ACC112 (cell line): Measurements from ENCODE around the gene MPV17L2.

Source experiments
- H2AFZ ChIP-seq: fragments of 200-600 bp; sonication (generic); one replicate; pipeline ENCODE4 v1.6.0; 2017; ENCODE audit warnings: antibody characterized with exemption, low read length; ENCODE audit not compliant: unreplicated experiment
- H3K27ac ChIP-seq: fragments of 200-600 bp; sonication (generic); 2 replicates; pipeline ENCODE4 v1.5.1; 2014; ENCODE audit warnings: low read depth, mild to moderate bottlenecking, antibody characterized with exemption, low read length, moderate library complexity
- H3K27me3 ChIP-seq: fragments of 200-600 bp; sonication (generic); 2 replicates; pipeline ENCODE4 v1.6.1; 2014; ENCODE audit warnings: mild to moderate bottlenecking, antibody characterized with exemption, low read length, moderate library complexity, mixed read lengths; ENCODE audit not compliant: insufficient read depth
- H3K36me3 ChIP-seq: fragments of 200-600 bp; sonication (generic); 2 replicates; pipeline ENCODE4 v1.6.1; 2016; ENCODE audit warnings: mild to moderate bottlenecking, antibody characterized with exemption, low read length, moderate library complexity, mixed read lengths; ENCODE audit not compliant: insufficient read depth
- H3K4me1 ChIP-seq: fragments of 200-600 bp; sonication (generic); one replicate; pipeline ENCODE4 v1.6.1; 2016; ENCODE audit warnings: low read length, mixed read lengths; ENCODE audit not compliant: insufficient read depth, unreplicated experiment, control insufficient read depth
- H3K4me3 ChIP-seq: fragments of 200-600 bp; sonication (generic); 2 replicates; pipeline ENCODE4 v1.5.1; 2014; ENCODE audit warnings: mild to moderate bottlenecking, low read depth, low read length
- H3K79me2 ChIP-seq: fragments of 200-600 bp; sonication (generic); one replicate; pipeline ENCODE4 v1.6.0; 2016; ENCODE audit warnings: low read length; ENCODE audit not compliant: control insufficient read depth, unreplicated experiment, insufficient read depth

The MPV17L2 gene

DNA sequence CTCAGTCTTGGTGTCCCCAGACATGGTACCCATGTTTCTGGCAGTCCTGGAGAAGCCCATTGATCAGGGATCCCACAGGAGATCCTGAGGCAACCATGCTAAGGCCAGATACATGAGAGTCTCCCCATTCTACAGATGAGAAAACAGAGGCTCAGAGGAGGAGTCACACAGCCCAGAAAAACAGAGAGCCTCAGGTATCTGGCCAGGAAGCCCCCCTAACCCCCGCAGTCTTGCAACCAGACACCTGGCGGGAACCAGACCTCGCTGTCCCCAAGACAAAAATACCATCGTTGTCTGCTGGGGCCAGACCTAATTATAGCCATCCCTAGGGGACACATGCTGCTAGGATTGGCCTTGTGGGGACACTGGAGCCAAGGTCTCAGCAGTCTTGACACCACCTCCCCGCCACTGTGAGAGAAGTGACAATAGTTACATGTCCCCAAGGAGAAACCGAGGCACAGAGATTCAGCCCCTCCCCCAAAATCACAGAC, 34.8 kb downstream of the MPV17L2 start:
- no peaks in the 10 kb centered on the region for H3K79me2 ChIP-seq
- no peak overlapping the region for H3K4me3 ChIP-seq
- H3K4me1 ChIP-seq = peaks cover 6% of the 10 kb centered on the region
- H3K27ac ChIP-seq = no peak overlapping the region
- peaks cover 9% of the 10 kb centered on the region; the same call in 1 of the 2 replicates for H3K27me3 ChIP-seq
- H2AFZ ChIP-seq = no peak overlapping the region
- H3K36me3 ChIP-seq = no peaks in the 10 kb centered on the region

DNA sequence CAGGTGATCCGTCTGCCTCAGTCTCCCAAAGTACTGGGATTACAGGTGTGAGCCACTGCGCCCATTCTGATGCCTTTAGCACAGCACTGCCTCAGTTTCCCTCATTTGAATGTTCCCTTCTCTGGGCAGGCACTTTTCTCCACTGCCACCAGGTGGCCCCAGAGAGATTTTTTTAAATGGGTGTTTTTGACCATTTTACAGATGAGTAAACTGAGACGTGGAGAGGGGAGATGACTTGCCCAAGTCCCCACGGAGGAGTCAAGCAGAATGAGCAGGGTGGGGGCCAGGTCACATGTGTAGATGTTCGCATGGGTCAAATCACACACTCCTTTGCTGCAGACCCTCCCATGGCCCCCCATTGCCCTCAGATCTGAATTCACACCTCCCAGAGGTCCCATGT, 36.5 kb downstream of the MPV17L2 start:
- Histone ChIP-seq H2AFZ (no peak overlapping the region), H3K4me3 (no peak overlapping the region), H3K79me2 (no peaks in the 10 kb centered on the region), H3K36me3 (no peaks in the 10 kb centered on the region), H3K4me1 (peaks cover 6% of the 10 kb centered on the region), H3K27ac (no peak overlapping the region), H3K27me3 (peaks cover 17% of the 10 kb centered on the region; the same call in 1 of the 2 replicates)

DNA sequence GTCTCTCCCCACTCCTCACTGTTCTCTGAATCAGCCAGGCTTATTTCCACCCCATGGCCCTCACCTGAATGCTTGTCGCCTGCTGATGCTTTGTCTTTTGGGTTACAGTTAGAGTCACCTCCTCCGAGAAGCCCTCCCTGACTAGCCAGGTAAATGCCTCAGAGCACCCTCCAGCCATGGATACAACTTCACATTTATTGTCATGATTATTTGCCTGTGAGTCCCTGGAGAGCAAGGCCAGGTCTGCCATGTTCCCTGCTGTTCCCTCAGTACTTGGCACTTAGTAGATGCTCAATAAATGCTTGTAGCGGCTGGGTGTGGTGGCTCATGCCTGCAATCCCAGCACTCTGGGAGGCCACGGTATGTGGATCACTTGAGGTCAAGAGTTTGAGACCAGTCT, 36.9 kb downstream of the MPV17L2 start:
- Histone ChIP-seq H3K27me3 (peaks cover 17% of the 10 kb centered on the region; the same call in 1 of the 2 replicates), H3K27ac (no peak overlapping the region), H3K4me1 (peaks cover 6% of the 10 kb centered on the region), H2AFZ (no peak overlapping the region), H3K4me3 (no peak overlapping the region), H3K79me2 (no peaks in the 10 kb centered on the region), H3K36me3 (no peaks in the 10 kb centered on the region)

DNA sequence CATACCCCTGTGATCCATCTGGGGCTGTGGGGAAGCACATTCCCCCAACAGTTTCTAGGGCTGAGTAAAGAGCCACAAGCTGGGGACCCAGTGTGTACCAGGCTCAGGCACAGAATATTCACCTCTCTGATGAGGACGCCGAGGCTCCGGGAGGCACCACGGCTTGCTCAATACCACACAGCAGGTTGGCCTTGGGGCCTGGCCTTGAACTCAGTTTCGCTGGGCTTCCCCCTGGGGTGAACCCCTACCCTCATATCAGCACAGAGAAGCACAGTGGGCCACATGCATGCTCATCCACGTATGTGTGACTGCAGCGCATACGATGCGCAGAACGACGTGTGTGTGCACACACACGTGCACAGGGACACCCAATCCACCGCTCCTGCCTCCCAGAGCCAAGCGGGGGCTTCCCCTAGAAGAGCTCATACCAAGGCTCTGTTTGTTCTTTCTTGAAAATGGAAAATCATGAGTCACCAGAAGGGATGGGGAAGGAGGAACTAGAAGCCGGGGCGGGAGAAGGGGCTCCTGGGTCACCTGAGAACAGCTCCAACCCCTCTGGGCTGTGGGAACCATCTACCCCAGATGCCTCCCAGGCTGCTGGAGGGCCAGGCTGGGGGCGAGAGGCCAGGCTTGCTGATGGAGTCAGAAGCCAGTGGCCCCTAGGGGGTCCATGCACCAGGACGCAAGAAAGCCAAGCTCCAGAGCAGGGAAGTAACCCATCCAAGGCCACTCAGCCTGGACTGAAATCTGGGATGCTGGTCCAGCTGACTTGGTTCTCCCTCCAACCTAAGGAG, 38.1 kb downstream of the MPV17L2 start:
- no peaks in the 10 kb centered on the region for H3K79me2 ChIP-seq
- no peak overlapping the region for H2AFZ ChIP-seq
- no peaks in the 10 kb centered on the region for H3K36me3 ChIP-seq
- peaks cover 12% of the 10 kb centered on the region; the same call in 1 of the 2 replicates for H3K27me3 ChIP-seq
- H3K4me1 ChIP-seq = peaks cover 6% of the 10 kb centered on the region
- no peak overlapping the region for H3K4me3 ChIP-seq
- peak overlapping the region; percentile 48; the same call in 1 of the 2 replicates for H3K27ac ChIP-seq

DNA sequence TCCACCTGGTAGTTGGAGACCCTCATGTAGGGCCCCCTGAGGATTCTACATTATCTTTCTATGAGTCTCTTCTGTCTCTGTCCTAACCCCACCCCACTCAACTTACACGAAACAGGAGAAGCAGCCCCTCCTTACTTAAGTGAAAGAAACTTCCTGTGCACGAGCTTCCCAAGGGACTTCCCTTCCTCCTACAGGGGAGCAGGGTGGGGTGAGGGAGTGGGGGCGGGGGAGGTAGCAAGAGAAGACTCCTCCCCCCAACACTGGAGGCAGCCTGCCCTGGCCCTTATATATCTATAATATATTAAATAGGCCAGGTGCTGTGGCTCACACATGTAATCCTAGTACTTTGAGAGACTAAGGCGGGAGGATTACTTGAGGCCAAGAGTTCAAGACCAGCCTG, 38.8 kb downstream of the MPV17L2 start:
- no peak overlapping the region for H2AFZ ChIP-seq
- H3K4me3 ChIP-seq = no peak overlapping the region
- H3K27me3 ChIP-seq = peaks cover 12% of the 10 kb centered on the region; the same call in 1 of the 2 replicates
- no peaks in the 10 kb centered on the region for H3K36me3 ChIP-seq
- H3K4me1 ChIP-seq = peaks cover 6% of the 10 kb centered on the region
- no peaks in the 10 kb centered on the region for H3K79me2 ChIP-seq
- H3K27ac ChIP-seq = peak overlapping the region; percentile 48; the same call in 1 of the 2 replicates

DNA sequence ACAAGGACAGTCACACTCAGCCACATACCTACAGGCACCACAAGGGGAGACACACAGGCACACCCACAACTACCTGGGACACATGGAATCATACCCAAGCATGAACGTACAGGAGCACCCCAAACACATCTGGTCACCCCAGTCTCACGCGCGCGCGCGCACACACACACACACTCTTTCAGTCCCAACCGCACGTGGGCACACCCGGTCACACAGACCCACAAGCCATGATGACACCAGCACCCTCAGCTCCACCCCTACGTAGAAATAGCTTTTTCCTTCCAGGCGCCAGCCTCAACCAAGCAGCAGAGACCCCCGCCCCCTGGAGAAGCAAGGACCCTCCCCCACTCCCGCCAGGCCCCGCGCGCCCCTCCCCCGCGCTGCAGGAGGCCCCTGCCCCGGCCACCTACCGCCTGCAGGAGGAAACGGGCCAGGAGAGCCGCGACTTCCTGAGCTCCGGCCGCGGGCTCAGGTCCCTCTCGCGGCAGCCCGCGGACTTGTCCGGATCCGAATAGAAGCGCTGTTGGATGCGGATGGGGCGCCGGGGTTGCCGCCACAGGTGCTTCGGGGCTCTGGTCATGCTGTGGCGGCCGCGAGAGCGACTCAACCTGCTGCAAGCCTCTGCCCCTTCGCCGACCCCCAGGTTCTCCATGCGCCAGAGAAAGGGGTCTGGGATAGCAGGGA, 39.7 kb downstream of the MPV17L2 start:
- H2AFZ ChIP-seq = no peak overlapping the region
- H3K36me3 ChIP-seq = no peaks in the 10 kb centered on the region
- H3K27me3 ChIP-seq = peaks cover 12% of the 10 kb centered on the region; the same call in 1 of the 2 replicates
- no peak overlapping the region for H3K27ac ChIP-seq
- no peaks in the 10 kb centered on the region for H3K79me2 ChIP-seq
- H3K4me1 ChIP-seq = peaks cover 6% of the 10 kb centered on the region
- H3K4me3 ChIP-seq = no peak overlapping the region

DNA sequence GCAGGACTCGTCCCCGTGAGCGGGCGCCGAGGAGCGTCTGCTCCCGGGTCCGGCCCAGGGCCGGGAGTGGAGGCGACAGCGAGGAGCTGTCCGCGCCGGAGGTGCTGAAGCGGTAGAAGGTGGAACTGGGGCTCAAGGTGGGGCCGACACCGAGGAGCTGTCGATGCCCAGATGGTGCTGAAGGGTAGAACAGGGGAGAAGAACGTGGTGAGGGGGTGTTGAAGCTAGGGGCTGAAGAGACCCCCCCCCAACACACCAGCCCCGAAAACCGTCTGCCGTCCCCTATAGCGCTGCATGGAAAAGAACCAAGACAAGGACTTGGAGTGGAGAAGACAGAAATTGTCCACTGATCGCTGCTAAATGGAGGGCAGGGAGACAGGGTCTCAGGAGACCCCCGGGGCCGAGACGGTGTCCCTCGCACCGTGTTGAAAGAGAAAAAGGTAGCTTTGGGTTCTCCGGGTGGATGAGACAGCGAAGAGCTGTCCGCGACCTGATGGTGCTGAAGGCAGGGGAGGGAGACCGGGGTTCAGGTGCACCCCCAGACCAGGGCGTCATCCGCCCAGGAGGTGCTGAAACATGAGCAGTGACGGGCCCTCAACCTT, 40.3 kb downstream of the MPV17L2 start:
- no peak overlapping the region for H3K4me3 ChIP-seq
- H3K36me3 ChIP-seq = no peaks in the 10 kb centered on the region
- no peaks in the 10 kb centered on the region for H3K79me2 ChIP-seq
- H3K27me3 ChIP-seq = peaks cover 12% of the 10 kb centered on the region; the same call in 1 of the 2 replicates
- H3K27ac ChIP-seq = no peak overlapping the region
- no peak overlapping the region for H2AFZ ChIP-seq
- peaks cover 6% of the 10 kb centered on the region for H3K4me1 ChIP-seq

DNA sequence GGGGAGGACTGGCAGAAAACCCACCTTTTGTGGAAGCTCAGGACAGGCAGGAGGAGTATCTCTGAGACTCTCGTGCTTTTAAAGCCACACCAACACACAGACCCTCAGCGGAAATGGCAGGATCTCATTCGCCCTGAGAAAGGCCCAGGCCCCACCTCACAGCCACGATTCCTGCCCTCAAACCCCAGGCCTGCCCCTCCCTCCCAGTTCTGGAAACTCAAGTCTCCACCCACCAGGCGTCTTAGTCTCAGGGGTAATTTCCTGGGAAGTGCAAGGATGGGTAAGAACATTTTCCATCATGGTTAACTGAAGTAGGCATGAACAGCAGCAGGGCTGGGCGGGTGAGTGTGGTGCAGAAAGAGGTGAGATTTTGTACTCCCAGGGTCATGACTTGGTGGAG, 41.2 kb downstream of the MPV17L2 start:
- no peak overlapping the region for H3K27ac ChIP-seq
- H2AFZ ChIP-seq = no peak overlapping the region
- peaks cover 15% of the 10 kb centered on the region for H3K27me3 ChIP-seq
- H3K36me3 ChIP-seq = no peaks in the 10 kb centered on the region
- no peak overlapping the region for H3K4me3 ChIP-seq
- H3K79me2 ChIP-seq = no peaks in the 10 kb centered on the region
- H3K4me1 ChIP-seq = peaks cover 6% of the 10 kb centered on the region

DNA sequence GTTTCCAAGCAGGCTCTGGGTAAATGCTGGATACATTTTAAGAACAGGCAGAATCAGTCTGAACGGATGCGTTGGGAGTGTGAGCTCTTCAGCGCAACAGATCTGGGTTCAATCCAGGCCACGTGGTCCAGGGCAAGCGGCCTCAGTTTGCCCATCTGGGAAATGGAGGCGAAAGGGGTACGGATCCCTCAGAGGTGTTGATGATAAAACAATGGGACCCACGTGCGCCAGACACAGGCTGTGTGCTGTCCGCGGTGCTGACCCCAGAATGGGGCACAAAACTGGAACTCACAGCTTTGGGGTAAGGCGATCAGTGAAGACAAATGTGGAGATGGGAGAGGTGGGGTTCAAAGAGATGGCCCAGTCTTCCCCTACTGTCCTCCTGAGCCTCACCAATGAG, 46.3 kb downstream of the MPV17L2 start:
- H2AFZ ChIP-seq = no peak overlapping the region

DNA sequence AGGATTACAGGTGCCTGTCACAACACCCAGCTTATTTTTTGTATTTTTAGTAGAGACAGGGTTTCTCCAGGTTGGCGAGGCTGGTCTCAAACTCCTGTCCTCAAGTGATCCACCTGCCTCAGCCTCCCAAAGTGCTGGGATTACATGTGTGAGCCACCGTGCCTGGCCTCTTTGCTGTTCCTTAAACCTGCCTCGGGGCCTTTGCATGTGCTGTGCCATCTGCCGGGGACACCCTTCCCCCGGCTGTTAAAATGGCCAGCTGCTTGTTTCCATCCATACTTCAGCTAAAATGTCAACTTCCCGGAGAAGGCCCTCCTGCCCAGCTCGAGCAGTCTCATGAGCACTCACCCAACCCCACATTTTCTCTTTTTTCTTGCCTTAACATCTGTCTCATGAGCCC, 52.3 kb downstream of the MPV17L2 start:
- no peak overlapping the region for H3K27ac ChIP-seq
- H2AFZ ChIP-seq = no peak overlapping the region
- no peaks in the 10 kb centered on the region for H3K4me1 ChIP-seq
- H3K79me2 ChIP-seq = no peaks in the 10 kb centered on the region
- H3K27me3 ChIP-seq = no peaks in the 10 kb centered on the region
- no peak overlapping the region for H3K4me3 ChIP-seq
- H3K36me3 ChIP-seq = no peaks in the 10 kb centered on the region

More for the DNA sequence above, 46.3 kb downstream of the MPV17L2 start:
- no peaks in the 10 kb centered on the region for H3K79me2 ChIP-seq
- no peaks in the 10 kb centered on the region for H3K4me1 ChIP-seq
- H3K27ac ChIP-seq = no peak overlapping the region
- H3K36me3 ChIP-seq = no peaks in the 10 kb centered on the region
- H3K27me3 ChIP-seq = peaks cover 3% of the 10 kb centered on the region; the same call in 1 of the 2 replicates
- no peak overlapping the region for H3K4me3 ChIP-seq
